Fibroblast of mammary gland (primary cell): ENCODE results near the gene PLEKHB2.
"Not testable (repeated sequence)": the region's sequence is repeated elsewhere in the genome, so short reads cannot be mapped to it uniquely, and the experiment has no call there.

Source experiments
- DNase-seq: peaks from one replicate; pipeline ENCODE4 v3.0.0-alpha.2; 2010; ENCODE audit warnings: low read depth
- H3K4me3 ChIP-seq: 2 replicates; pipeline ENCODE4 v1.5.1; 2011; ENCODE audit warnings: low read depth, mild to moderate bottlenecking, low read length, moderate library complexity; ENCODE audit not compliant: control insufficient read depth
- TF ChIP-seq, protein P1 (sequence below): conservative IDR thresholded peaks from 2 replicates; pipeline ENCODE4 v1.5.1; 2011; ENCODE audit warnings: low read depth, low read length, inconsistent platforms; ENCODE audit not compliant: control insufficient read depth, insufficient read depth

PLEKHB2 gene

DNA sequence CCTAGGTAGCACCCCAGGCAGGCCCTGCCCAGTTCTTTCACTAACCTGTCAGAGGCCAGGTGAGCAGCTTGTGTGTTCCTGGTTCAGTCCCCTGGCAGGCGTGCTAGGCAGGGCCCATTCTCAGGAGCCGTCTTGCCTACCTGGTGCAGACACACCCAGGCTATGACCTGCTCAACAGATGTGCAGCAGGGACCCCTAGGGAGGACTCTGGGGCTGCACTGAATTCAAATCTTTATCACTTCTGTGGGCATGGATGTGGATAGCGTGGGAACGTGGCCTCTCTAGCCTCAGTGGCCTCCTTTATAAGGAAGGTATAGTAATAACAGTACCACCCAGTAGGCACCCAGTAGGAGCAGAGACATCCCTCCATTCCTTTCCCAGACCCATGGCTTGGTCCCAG is 48.4 kb downstream of the PLEKHB2 start:
- no peak for DNase-seq
- no peak overlapping the region for H3K4me3 ChIP-seq
- TF ChIP-seq, protein P1, sequence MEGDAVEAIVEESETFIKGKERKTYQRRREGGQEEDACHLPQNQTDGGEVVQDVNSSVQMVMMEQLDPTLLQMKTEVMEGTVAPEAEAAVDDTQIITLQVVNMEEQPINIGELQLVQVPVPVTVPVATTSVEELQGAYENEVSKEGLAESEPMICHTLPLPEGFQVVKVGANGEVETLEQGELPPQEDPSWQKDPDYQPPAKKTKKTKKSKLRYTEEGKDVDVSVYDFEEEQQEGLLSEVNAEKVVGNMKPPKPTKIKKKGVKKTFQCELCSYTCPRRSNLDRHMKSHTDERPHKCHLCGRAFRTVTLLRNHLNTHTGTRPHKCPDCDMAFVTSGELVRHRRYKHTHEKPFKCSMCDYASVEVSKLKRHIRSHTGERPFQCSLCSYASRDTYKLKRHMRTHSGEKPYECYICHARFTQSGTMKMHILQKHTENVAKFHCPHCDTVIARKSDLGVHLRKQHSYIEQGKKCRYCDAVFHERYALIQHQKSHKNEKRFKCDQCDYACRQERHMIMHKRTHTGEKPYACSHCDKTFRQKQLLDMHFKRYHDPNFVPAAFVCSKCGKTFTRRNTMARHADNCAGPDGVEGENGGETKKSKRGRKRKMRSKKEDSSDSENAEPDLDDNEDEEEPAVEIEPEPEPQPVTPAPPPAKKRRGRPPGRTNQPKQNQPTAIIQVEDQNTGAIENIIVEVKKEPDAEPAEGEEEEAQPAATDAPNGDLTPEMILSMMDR: no peak

DNA sequence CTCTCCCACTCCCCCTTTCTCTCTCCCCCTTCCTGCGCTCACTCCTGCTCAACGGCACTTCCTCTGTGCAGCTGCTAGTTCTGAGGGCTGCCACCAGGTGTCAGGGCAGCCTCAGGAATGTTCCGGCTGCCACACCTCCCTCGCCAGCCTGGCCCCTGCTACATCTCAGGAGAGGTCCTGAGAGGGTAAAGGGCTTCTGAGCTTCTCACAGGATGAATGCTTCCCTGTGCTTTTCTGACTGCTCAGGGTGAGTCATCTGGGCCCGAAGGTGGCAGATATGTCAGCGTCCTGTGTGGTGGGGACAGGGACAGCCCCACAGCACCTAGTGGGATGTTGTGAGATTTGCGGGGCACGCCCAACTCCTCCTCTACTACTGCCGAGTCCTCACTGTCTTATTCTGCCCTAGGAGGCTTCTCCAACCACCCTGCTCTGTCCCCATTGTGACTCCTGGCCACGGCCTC is 49.0 kb downstream of the PLEKHB2 start:
- TF ChIP-seq, protein P1: peak; percentile 82
- DNase-seq: peak; percentile 50
- H3K4me3 ChIP-seq: no peak overlapping the region

DNA sequence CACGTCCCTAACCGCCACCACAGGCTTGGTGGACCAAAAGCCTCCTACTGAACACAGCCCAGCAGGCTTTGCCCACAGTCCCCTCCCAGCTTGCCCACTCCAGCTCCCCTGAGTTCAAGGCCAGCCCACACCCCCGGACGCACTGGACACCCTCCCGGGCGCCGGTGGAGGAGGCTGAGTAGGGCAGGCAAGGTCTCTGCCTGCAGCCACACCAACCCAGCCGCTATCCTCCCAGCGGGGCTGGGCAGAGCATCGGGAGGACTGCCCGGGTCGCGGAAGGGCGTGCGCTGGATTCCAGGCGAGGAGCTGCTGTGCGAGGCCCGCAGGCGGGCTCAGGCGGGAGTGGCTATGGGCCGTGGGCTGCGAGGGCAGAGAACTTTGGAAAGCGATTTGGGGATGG is 49.5 kb downstream of the PLEKHB2 start:
- TF ChIP-seq, protein P1: no peak
- H3K4me3 ChIP-seq: no peak overlapping the region
- DNase-seq: no peak

DNA sequence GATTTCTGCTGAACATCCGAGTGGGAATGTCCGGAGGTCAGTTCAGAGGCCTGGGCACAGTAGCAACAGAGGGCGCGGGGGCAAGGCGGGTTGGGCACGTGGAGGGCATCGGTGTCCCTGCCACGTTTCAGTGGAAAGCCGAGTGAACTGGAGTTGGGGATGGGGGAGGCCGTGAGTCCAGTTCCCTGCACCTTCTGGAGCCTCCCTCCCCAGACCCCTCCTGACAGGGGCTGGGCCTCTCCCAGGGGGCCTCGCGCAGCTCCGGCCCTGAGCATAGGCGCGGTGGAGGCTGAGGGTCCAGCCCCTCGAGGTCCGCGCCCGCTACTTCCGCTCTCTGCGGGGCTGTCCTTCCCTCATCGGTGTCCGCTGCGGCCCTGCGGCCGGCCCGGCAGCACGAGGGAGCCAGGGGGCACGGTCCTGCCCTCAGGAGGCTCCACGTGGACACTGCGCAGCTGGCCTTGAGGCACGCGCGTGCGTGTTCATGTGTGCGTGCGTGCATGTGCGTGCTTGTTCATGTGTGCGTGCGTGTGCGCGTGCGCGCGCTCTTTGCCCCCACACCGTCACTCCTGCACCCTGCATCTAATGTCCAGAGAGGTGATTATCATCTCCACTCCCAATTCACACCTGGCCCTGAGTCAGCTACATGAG is 50.2 kb downstream of the PLEKHB2 start:
- H3K4me3 ChIP-seq: no peak overlapping the region
- TF ChIP-seq, protein P1: no peak
- no peak for DNase-seq

DNA sequence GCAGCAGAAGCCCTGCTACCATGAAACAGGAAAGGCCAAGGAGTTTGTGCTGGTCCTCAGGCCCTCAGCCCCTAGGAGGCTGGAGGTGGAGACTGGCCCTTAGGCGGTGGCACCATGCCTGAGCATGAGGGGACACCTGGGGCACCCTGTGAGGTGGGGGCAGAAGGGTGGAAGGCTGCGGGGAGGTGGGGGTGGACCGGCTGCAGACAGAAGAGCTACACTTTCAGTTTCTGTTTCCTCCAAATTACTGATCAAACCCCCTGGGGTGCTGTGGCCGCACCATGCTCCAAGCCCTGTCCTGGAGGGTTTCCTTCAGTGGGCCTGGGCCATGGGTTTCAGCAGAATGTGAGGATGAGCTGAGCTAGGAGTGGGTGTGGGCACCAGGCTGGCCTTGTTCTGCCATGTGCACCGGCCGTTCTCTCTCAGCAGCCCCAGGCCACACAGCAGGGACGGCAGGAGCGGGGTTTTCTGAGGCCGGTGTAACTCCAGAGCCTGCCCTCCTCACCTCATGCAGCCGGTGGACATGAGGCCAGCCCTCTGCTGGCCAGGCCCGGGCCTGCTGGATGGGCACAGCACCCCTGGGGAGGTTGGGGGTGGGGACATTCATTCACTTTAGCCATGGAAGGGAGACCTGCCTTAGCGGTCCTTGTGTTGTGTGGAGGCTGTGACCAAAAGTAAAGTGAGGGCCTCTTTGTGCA is 51.5 kb downstream of the PLEKHB2 start:
- TF ChIP-seq, protein P1: peak; percentile 5
- DNase-seq: no peak
- no peak overlapping the region for H3K4me3 ChIP-seq

DNA sequence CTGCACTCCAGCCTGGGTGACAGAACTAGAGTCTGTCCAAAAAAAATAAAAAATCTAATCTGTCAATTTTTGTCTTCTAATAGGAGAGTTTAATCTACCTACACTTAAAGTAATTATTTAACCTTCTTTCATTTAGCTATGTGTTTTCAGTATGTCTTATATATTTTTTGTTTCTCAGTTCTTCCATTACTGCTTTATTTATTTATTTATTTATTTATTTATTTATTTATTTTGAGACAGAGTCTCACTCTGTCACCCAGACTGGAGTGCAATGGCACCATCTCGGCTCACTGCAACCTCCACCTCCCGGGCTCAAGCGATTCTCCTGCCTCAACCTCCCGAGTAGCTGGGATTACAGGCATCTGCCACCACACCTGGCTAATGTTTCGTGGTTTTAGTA is 60.4 kb downstream of the PLEKHB2 start:
- H3K4me3 ChIP-seq, DNase-seq: not testable (repeated sequence)

DNA sequence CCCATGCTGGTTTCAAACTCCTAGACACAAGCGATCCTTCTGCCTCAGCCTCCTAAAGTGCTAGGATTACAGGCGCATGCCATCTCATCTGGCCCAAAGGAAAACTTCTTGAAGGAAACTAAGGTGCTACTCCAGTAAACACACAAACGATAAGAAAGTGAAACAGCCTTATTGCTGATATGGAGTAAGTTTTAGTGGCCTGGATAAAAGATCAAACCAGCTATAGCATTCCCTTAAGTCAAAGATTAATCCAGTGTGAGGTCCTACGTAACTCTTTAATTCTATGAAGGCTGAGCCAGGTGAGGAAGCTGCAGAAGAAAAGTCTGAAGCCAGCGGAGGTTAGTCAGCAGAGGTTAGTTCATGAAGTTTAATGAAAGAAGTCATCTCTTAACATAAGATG is 63.4 kb downstream of the PLEKHB2 start:
- no peak overlapping the region for H3K4me3 ChIP-seq
- no peak for DNase-seq
- TF ChIP-seq, protein P1: no peak

DNA sequence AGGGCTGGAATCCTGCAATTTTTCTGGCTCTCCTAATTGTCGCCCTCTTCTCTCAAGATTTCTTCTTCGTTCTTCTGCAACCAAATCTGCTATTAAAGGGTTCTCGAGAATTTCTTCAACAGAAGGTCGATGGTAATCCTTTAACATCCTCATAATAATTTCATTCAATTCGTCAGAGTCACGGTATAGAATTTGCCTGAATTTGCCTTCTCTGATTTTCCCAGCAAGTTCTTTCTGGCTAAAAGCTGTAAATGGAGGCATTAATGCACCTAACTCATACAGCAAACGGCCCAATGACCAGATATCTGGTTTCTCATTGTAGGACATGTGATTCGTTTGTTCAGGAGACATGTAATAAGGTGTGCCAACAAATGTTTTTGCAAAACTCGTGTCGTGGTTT is 72.9 kb downstream of the PLEKHB2 start:
- not testable (repeated sequence) for H3K4me3 ChIP-seq, DNase-seq

DNA sequence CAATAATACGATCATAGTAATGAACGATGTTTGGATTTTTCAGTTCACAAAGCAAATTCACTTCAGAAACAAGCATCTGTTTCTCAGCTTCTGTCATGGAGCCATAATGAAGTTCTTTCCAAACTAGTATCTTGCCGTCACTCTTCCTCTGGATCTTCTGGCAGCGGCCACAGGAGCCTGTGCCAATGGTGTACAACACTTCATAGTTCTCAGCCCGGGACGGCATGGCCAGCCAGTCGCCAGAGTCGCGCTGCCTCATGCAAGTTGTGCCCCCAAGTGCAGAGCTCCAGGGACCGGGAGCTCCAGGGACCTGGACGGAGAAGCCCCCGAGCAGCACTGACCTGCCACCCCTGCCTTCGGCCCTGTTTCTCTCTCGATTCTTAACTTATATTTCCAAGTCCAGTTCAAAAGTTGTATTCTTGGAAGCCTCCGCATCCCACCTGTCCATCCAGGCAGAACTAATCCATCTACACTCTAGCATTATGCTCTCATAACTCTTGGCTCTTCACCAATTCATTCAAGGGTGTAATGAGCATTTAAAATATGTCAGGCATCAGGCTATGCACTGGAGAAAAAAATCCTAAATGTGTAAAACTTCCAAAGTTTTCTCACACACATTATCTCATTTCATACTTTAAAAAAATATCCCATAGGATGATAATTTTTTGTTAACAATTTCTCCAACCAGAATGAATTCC is 73.7 kb downstream of the PLEKHB2 start:
- H3K4me3 ChIP-seq, DNase-seq: not testable (repeated sequence)

DNA sequence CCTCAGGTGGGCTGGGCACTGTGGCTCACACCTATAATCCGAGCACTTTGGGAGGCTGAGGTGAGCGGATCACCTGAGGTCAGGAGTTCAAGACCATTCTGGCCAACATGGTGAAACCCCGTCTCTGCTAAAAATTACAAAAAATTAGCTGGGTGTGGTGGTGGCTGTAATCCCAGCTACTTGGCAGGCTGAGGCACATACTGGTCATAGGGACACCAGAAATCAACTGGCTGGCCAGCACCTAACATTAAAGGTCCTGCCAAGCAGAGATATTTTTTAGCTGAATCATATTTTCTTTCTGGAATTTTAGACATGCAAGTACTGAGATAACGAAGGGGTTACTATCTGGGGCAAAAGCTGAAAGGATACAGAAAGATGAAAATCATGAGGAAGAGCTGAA is 76.3 kb downstream of the PLEKHB2 start:
- H3K4me3 ChIP-seq, DNase-seq: not testable (repeated sequence)
